Suprapubic skin (tissue), 4 donors: ENCODE data around the gene RAB27B.

Experiments
- CTCF ChIP-seq, 2 donors: fragments of 200-600 bp in 1 of 2; fragments of 450-650 bp in 1 of 2; sonication (generic) in 1 of 2; IDR thresholded peaks; one replicate each; pipeline ENCODE4 v1.5.1; 2016 to 2019; ENCODE audit warnings: antibody characterized with exemption in 2 of 2, mild to moderate bottlenecking in 1 of 2, moderate library complexity in 1 of 2
- EP300 ChIP-seq: sonication (generic); formaldehyde crosslinking; IDR thresholded peaks from one replicate; pipeline ENCODE4 v1.6.1; 2017; ENCODE audit warnings: antibody characterized with exemption
- POLR2A ChIP-seq, 2 donors: fragments of 450-650 bp; IDR thresholded peaks; one replicate each; pipeline ENCODE4 v1.6.1; 2017; ENCODE audit warnings: antibody characterized with exemption in 2 of 2, mild to moderate bottlenecking in 2 of 2, moderate library complexity in 2 of 2
- POLR2AphosphoS5 ChIP-seq, 3 donors: sonication (generic); formaldehyde crosslinking; IDR thresholded peaks; one replicate each; pipeline ENCODE4 v1.6.1; 2017; ENCODE audit warnings: antibody characterized with exemption in 3 of 3

GRCh38 chr18:54911551-54911950 lies 83.3 kb downstream of the RAB27B start:
- TF ChIP-seq CTCF (IDR thresholded peaks at IDR 0.05) (no peak), POLR2A (IDR thresholded peaks at IDR 0.05) (no peak), POLR2AphosphoS5 (IDR thresholded peaks at IDR 0.05) (no peak), EP300 (no peak)
